Measurements from ENCODE around the gene ITGAE.
"Not testable (repeated sequence)": the region's sequence is repeated elsewhere in the genome, so short reads cannot be mapped to it uniquely, and the experiment has no call there.

The ITGAE gene

GRCh38 chr17:3723556-3724377 is 77.2 kb downstream of the ITGAE start, which contains the start of gene HASPIN:
Gene HASPIN (plus strand): TSS chr17:3723903. CDS start chr17:3723936, 33 bp downstream.
- peak; percentile 75 to 89 (median 84) for DNase-seq

- DNase-seq, result no peak
Observed at GRCh38 chr17:3723188-3723555, 77.8 kb downstream of the ITGAE start.

GRCh38 chr17:3722716-3723115 is 78.3 kb downstream of the ITGAE start:
- DNase-seq, result no peak

- DNase-seq, result no peak
Observed at GRCh38 chr17:3719265-3719664, 81.7 kb downstream of the ITGAE start.

GRCh38 chr17:3718201-3718600 is 82.8 kb downstream of the ITGAE start:
- DNase-seq, result no peak

- no peak for DNase-seq
Observed at GRCh38 chr17:3715296-3715695, 85.7 kb downstream of the ITGAE start.

GRCh38 chr17:3712811-3713463 is 88.1 kb downstream of the ITGAE start:
- no peak for DNase-seq

- peak in 2 of 4 experiments; percentile 31 to 43 for DNase-seq
Observed at GRCh38 chr17:3710951-3711383, 90.0 kb downstream of the ITGAE start.

- DNase-seq, result no peak
Observed at GRCh38 chr17:3708366-3708765, 92.6 kb downstream of the ITGAE start.

- DNase-seq, result not testable (repeated sequence)
Observed at GRCh38 chr17:3705718-3705984, 95.3 kb downstream of the ITGAE start.

GRCh38 chr17:3704931-3705717 is 95.9 kb downstream of the ITGAE start:
- DNase-seq, result no peak

GRCh38 chr17:3702041-3702539 is 98.9 kb downstream of the ITGAE start:
- DNase-seq, result not testable (repeated sequence)

GRCh38 chr17:3699951-3700350 is 101.0 kb downstream of the ITGAE start:
- no peak for DNase-seq

GRCh38 chr17:3698139-3698538 is 102.8 kb downstream of the ITGAE start:
- DNase-seq, result no peak

- no peak for DNase-seq
Observed at GRCh38 chr17:3697103-3697476, 103.9 kb downstream of the ITGAE start.

GRCh38 chr17:3695723-3696411 is 105.1 kb downstream of the ITGAE start, which contains the start of gene P2RX5:
Gene P2RX5 (minus strand): TSS chr17:3696155. CDS start chr17:3696005, 150 bp downstream.
- DNase-seq, result peak in 1 of 4 experiments; percentile 35

- DNase-seq, result no peak
Observed at GRCh38 chr17:3695129-3695722, 105.8 kb downstream of the ITGAE start.

- no peak for DNase-seq
Observed at GRCh38 chr17:3693829-3694231, 107.2 kb downstream of the ITGAE start.

GRCh38 chr17:3693141-3693540 is 107.8 kb downstream of the ITGAE start:
- no peak for DNase-seq

- no peak for DNase-seq
Observed at GRCh38 chr17:3692346-3692745, 108.6 kb downstream of the ITGAE start.

GRCh38 chr17:3691617-3692067 is 109.3 kb downstream of the ITGAE start:
- DNase-seq, result no peak

GRCh38 chr17:3690094-3690715 is 110.8 kb downstream of the ITGAE start:
- DNase-seq, result no peak
